ENCODE measurements around the gene NKAPD1.
A peak's percentile ranks its signal among the peaks of the same experiment; 100 is the strongest.
"Not testable (repeated sequence)": the region's sequence is repeated elsewhere in the genome, so short reads cannot be mapped to it uniquely, and the experiment has no call there.

Gene NKAPD1

GRCh38 chr11:112086422-112087191 is 12.5 kb downstream of the NKAPD1 start, which contains the start of the genes SDHD and TIMM8B:
Gene SDHD, plus strand, starts transcription at chr11:112086873. Its CDS starts 35 bp downstream, at chr11:112086908.
Gene TIMM8B, minus strand, starts transcription at chr11:112086756. Its CDS starts 33 bp downstream, at chr11:112086723.
- DNase-seq (ENCODE audit: low spot score) = peak; percentile 97

GRCh38 chr11:112087212-112087611 is 13.1 kb downstream of the NKAPD1 start:
- DNase-seq (ENCODE audit: low spot score) = peak; percentile 19

- not testable (repeated sequence) for DNase-seq (ENCODE audit: low spot score)
Measured at GRCh38 chr11:112095302-112095701, 21.2 kb downstream of the NKAPD1 start.

GRCh38 chr11:112096194-112096593 is 22.1 kb downstream of the NKAPD1 start:
- DNase-seq (ENCODE audit: low spot score) = no peak

GRCh38 chr11:112097734-112098528 is 23.8 kb downstream of the NKAPD1 start:
- no peak for DNase-seq (ENCODE audit: low spot score)

GRCh38 chr11:112100462-112100861 is 26.4 kb downstream of the NKAPD1 start:
- DNase-seq (ENCODE audit: low spot score) = no peak

GRCh38 chr11:112103446-112103845 is 29.3 kb downstream of the NKAPD1 start:
- DNase-seq (ENCODE audit: low spot score) = no peak

GRCh38 chr11:112106070-112106469 is 32.0 kb downstream of the NKAPD1 start:
- DNase-seq (ENCODE audit: low spot score) = no peak

- DNase-seq (ENCODE audit: low spot score) = peak; percentile 80
Measured at GRCh38 chr11:112113539-112114457, 39.7 kb downstream of the NKAPD1 start.

GRCh38 chr11:112114460-112114859 is 40.4 kb downstream of the NKAPD1 start:
- no peak for DNase-seq (ENCODE audit: low spot score)

GRCh38 chr11:112115386-112115785 is 41.3 kb downstream of the NKAPD1 start:
- no peak for DNase-seq (ENCODE audit: low spot score)

GRCh38 chr11:112118176-112118575 is 44.1 kb downstream of the NKAPD1 start:
- no peak for DNase-seq (ENCODE audit: low spot score)

- DNase-seq (ENCODE audit: low spot score) = no peak
Measured at GRCh38 chr11:112121981-112122615, 48.0 kb downstream of the NKAPD1 start.

GRCh38 chr11:112123129-112123528 is 49.0 kb downstream of the NKAPD1 start:
- no peak for DNase-seq (ENCODE audit: low spot score)

- DNase-seq (ENCODE audit: low spot score) = no peak
Measured at GRCh38 chr11:112127056-112127455, 53.0 kb downstream of the NKAPD1 start.

- DNase-seq (ENCODE audit: low spot score) = peak; percentile 79
Measured at GRCh38 chr11:112128483-112129121, 54.5 kb downstream of the NKAPD1 start.

- DNase-seq (ENCODE audit: low spot score) = no peak
Measured at GRCh38 chr11:112129656-112130055, 55.6 kb downstream of the NKAPD1 start.

- DNase-seq (ENCODE audit: low spot score) = no peak
Measured at GRCh38 chr11:112132737-112133136, 58.6 kb downstream of the NKAPD1 start.

- DNase-seq (ENCODE audit: low spot score) = no peak
Measured at GRCh38 chr11:112134473-112134872, 60.4 kb downstream of the NKAPD1 start.

Measured in GM03348 (cell line).